SIG-M5 (cell line): Measurements from ENCODE around the gene CCT6B.
"Not testable (repeated sequence)": the region's sequence is repeated elsewhere in the genome, so short reads cannot be mapped to it uniquely, and the experiment has no call there.

Experiments used
- DNase-seq: peaks from one replicate; lab custom pipeline; 2025; lab: John Stamatoyannopoulos, UW

Gene CCT6B

GRCh38 chr17:34980681-34981537, 19.6 kb upstream of the CCT6B start:
- DNase-seq, result peak; percentile 72

- DNase-seq, result peak; percentile 80
Measured at GRCh38 chr17:34980353-34980680, 19.1 kb upstream of the CCT6B start, which contains the start of gene LIG3. Gene LIG3 (plus strand): TSS chr17:34980512. CDS start chr17:34983006, 2,494 bp downstream.

GRCh38 chr17:34979650-34980352, 18.5 kb upstream of the CCT6B start:
- DNase-seq, result no peak

GRCh38 chr17:34979153-34979552, 17.9 kb upstream of the CCT6B start:
- no peak for DNase-seq

GRCh38 chr17:34974794-34975785, 13.8 kb upstream of the CCT6B start:
- DNase-seq, result no peak

GRCh38 chr17:34974179-34974578, 12.9 kb upstream of the CCT6B start:
- DNase-seq, result no peak

- no peak for DNase-seq
Measured at GRCh38 chr17:34958438-34958837, 2.8 kb downstream of the CCT6B start.

- not testable (repeated sequence) for DNase-seq
Measured at GRCh38 chr17:34950780-34951179, 10.5 kb downstream of the CCT6B start.

GRCh38 chr17:34930283-34930682, 31.0 kb downstream of the CCT6B start:
- no peak for DNase-seq

- no peak for DNase-seq
Measured at GRCh38 chr17:34926661-34927060, 34.6 kb downstream of the CCT6B start.

GRCh38 chr17:34920676-34921075, 40.6 kb downstream of the CCT6B start:
- no peak for DNase-seq

GRCh38 chr17:34917381-34917780, 43.9 kb downstream of the CCT6B start:
- no peak for DNase-seq

- DNase-seq, result no peak
Measured at GRCh38 chr17:34916120-34916519, 45.1 kb downstream of the CCT6B start.

- no peak for DNase-seq
Measured at GRCh38 chr17:34913001-34913400, 48.3 kb downstream of the CCT6B start.

GRCh38 chr17:34909040-34909439, 52.2 kb downstream of the CCT6B start:
- no peak for DNase-seq

GRCh38 chr17:34902831-34903547, 58.3 kb downstream of the CCT6B start:
- DNase-seq, result no peak

GRCh38 chr17:34899643-34900291, 61.5 kb downstream of the CCT6B start:
- DNase-seq, result no peak

GRCh38 chr17:34895383-34895782, 65.9 kb downstream of the CCT6B start:
- DNase-seq, result no peak

GRCh38 chr17:34894964-34895363, 66.3 kb downstream of the CCT6B start:
- DNase-seq, result no peak

- no peak for DNase-seq
Measured at GRCh38 chr17:34892461-34893249, 68.6 kb downstream of the CCT6B start.
